OCI-LY3 (cell line): ENCODE measurements around the gene THRAP3.

Experiments used
- H2AFZ ChIP-seq: fragments of 200-600, 300-600 bp; shearing (Covaris generic); 2 replicates; pipeline ENCODE4 v1.6.0; 2014; ENCODE audit warnings: antibody characterized with exemption, low read depth, low read length
- H3K27ac ChIP-seq: fragments of 200-600, 300-600 bp; sonication (generic); 2 replicates; pipeline ENCODE4 v1.5.1; 2014; ENCODE audit warnings: mild to moderate bottlenecking, low read length, moderate library complexity, mixed read lengths
- H3K27me3 ChIP-seq: fragments of 200-600, 300-600 bp; sonication (generic); 2 replicates; pipeline ENCODE4 v1.6.1; 2014; ENCODE audit warnings: low read depth, low read length, mixed read lengths
- H3K36me3 ChIP-seq: fragments of 200-600, 300-600 bp; sonication (generic); replicated peaks from 2 replicates; pipeline ENCODE3; 2014; ENCODE audit warnings: low read depth, low read length, mixed read lengths
- H3K4me1 ChIP-seq: fragments of 300-600, 200-600 bp; sonication (generic); 2 replicates; pipeline ENCODE4 v1.6.1; 2014; ENCODE audit warnings: low read length, mixed read lengths
- H3K4me2 ChIP-seq: fragments of 200-600, 300-600 bp; sonication (generic); 2 replicates; pipeline ENCODE4 v1.6.1; 2014; ENCODE audit warnings: low read length, mixed read lengths
- H3K4me3 ChIP-seq: fragments of 300-600, 200-600 bp; sonication (generic); 2 replicates; pipeline ENCODE4 v1.5.1; 2014; ENCODE audit warnings: antibody characterized with exemption, mild to moderate bottlenecking, low read length, moderate library complexity
- H3K79me2 ChIP-seq: fragments of 300-600, 200-600 bp; shearing (Covaris generic); 2 replicates; pipeline ENCODE4 v1.6.1; 2014; ENCODE audit warnings: mild to moderate bottlenecking, low read length, mixed read lengths
- H3K9ac ChIP-seq: fragments of 300-600, 200-600 bp; shearing (Covaris generic); 2 replicates; pipeline ENCODE4 v1.6.0; 2014; ENCODE audit warnings: mild to moderate bottlenecking, low read length, moderate library complexity
- H3K9me3 ChIP-seq: fragments of 200-600, 300-600 bp; shearing (Covaris generic); 2 replicates; pipeline ENCODE4 v1.6.1; 2014; ENCODE audit warnings: low read length, mixed read lengths; ENCODE audit not compliant: insufficient read depth
- H4K20me1 ChIP-seq: fragments of 200-600, 300-600 bp; sonication (generic); 2 replicates; pipeline ENCODE4 v1.6.1; 2016; ENCODE audit warnings: low read length, mixed read lengths; ENCODE audit not compliant: insufficient read depth
- CTCF ChIP-seq: fragments of 200-600, 300-600 bp; sonication (generic); IDR thresholded peaks from 2 replicates; pipeline ENCODE4 v1.5.1; 2014; ENCODE audit warnings: antibody characterized with exemption, low read length, low read depth
- EZH2phosphoT487 ChIP-seq: fragments of 200-600 bp; shearing (Covaris generic); IDR thresholded peaks from 2 replicates; pipeline ENCODE4 v1.6.1; 2018; ENCODE audit warnings: antibody characterized with exemption, mixed run types, low read depth

The THRAP3 gene

GRCh38 chr1:36349241-36349671, 125.0 kb downstream of the THRAP3 start:
- H3K79me2 ChIP-seq, result no peaks in the 10 kb centered on the region
- peak overlapping the region; percentile 85 for H3K4me2 ChIP-seq
- H3K27ac ChIP-seq, result no peak overlapping the region; the same call in 1 of the 2 replicates
- H2AFZ ChIP-seq, result no peak overlapping the region
- H3K9ac ChIP-seq, result no peak overlapping the region
- H3K4me1 ChIP-seq, result peaks cover 34% of the 10 kb centered on the region
- no peaks in the 10 kb centered on the region for H3K9me3 ChIP-seq
- H3K27me3 ChIP-seq, result no peaks in the 10 kb centered on the region
- H3K36me3 ChIP-seq, result no peaks in the 10 kb centered on the region
- H4K20me1 ChIP-seq, result peaks cover 5% of the 10 kb centered on the region
- peak overlapping the region; percentile 46 for H3K4me3 ChIP-seq
- TF ChIP-seq CTCF (no peak), EZH2phosphoT487 (no peak)

GRCh38 chr1:36349839-36350238, 125.6 kb downstream of the THRAP3 start:
- Histone ChIP-seq H3K27ac (no peak overlapping the region; the same call in 1 of the 2 replicates), H3K36me3 (no peaks in the 10 kb centered on the region), H3K9ac (no peak overlapping the region)

GRCh38 chr1:36350659-36351226, 126.5 kb downstream of the THRAP3 start:
- H3K4me3 ChIP-seq, result peak overlapping the region; percentile 47
- no peaks in the 10 kb centered on the region for H3K9me3 ChIP-seq
- H3K79me2 ChIP-seq, result no peaks in the 10 kb centered on the region
- no peaks in the 10 kb centered on the region for H3K27me3 ChIP-seq
- H4K20me1 ChIP-seq, result peaks cover 5% of the 10 kb centered on the region
- no peaks in the 10 kb centered on the region for H3K36me3 ChIP-seq
- no peak for TF ChIP-seq EZH2phosphoT487
- no peak for TF ChIP-seq CTCF
- no peak overlapping the region for H3K9ac ChIP-seq
- H2AFZ ChIP-seq, result no peak overlapping the region
- peak overlapping the region; percentile 85 for H3K4me2 ChIP-seq
- peaks cover 34% of the 10 kb centered on the region for H3K4me1 ChIP-seq
- no peak overlapping the region for H3K27ac ChIP-seq

More at GRCh38 chr1:36349839-36350238, 125.6 kb downstream of the THRAP3 start:
- TF ChIP-seq CTCF (no peak), EZH2phosphoT487 (no peak)
- Histone ChIP-seq H3K9me3 (no peaks in the 10 kb centered on the region), H3K27me3 (no peaks in the 10 kb centered on the region), H3K4me2 (peak overlapping the region; percentile 85), H3K4me3 (no peak overlapping the region), H3K79me2 (no peaks in the 10 kb centered on the region), H4K20me1 (peaks cover 5% of the 10 kb centered on the region), H2AFZ (no peak overlapping the region), H3K4me1 (peaks cover 34% of the 10 kb centered on the region)

GRCh38 chr1:36351227-36351977, 127.2 kb downstream of the THRAP3 start:
- Histone ChIP-seq H3K4me2 (peak overlapping the region; percentile 85), H3K36me3 (no peaks in the 10 kb centered on the region), H3K4me3 (0 out of 2 replicates have a peak overlapping the region, but pooled peaks have one; percentile 47), H3K27me3 (no peaks in the 10 kb centered on the region), H3K4me1 (peaks cover 34% of the 10 kb centered on the region), H3K27ac (no peak overlapping the region), H3K9ac (no peak overlapping the region), H3K79me2 (no peaks in the 10 kb centered on the region), H3K9me3 (no peaks in the 10 kb centered on the region), H4K20me1 (peaks cover 5% of the 10 kb centered on the region), H2AFZ (no peak overlapping the region)
- TF ChIP-seq EZH2phosphoT487, result no peak
- TF ChIP-seq CTCF, result no peak
